HEK293 (cell line): ENCODE data around the gene ARPC1B.

Experiments used
- CTCF ChIP-seq: fragments of 450-650 bp; formaldehyde crosslinking; IDR thresholded peaks from 2 replicates; pipeline ENCODE4 v1.5.1; 2016; ENCODE audit warnings: missing biosample characterization, missing genetic modification characterization
- SALL2 ChIP-seq: fragments of 450-650 bp; formaldehyde crosslinking; IDR thresholded peaks from 2 replicates; pipeline ENCODE4 v1.5.0; 2017; ENCODE audit warnings: missing biosample characterization, mild to moderate bottlenecking, missing genetic modification characterization, borderline replicate concordance
- SP2 ChIP-seq: fragments of 450-650 bp; formaldehyde crosslinking; IDR thresholded peaks from 2 replicates; pipeline ENCODE4 v1.5.1; 2016; ENCODE audit warnings: missing biosample characterization, missing genetic modification characterization
- ZFP3 ChIP-seq: fragments of 450-650 bp; formaldehyde crosslinking; IDR thresholded peaks from 2 replicates; pipeline ENCODE4 v1.5.1; 2016; ENCODE audit warnings: low read depth, missing biosample characterization, missing genetic modification characterization
- ZNF140 ChIP-seq: fragments of 450-650 bp; formaldehyde crosslinking; IDR thresholded peaks from 2 replicates; pipeline ENCODE4 v1.5.1; 2016; ENCODE audit warnings: missing biosample characterization, missing genetic modification characterization
- ZNF362 ChIP-seq: fragments of 450-650 bp; formaldehyde crosslinking; IDR thresholded peaks from 2 replicates; pipeline ENCODE4 v1.5.1; 2016; ENCODE audit warnings: missing biosample characterization, missing genetic modification characterization
- ZNF394 ChIP-seq: fragments of 450-650 bp; formaldehyde crosslinking; IDR thresholded peaks from 2 replicates; pipeline ENCODE4 v1.5.1; 2016; ENCODE audit warnings: missing biosample characterization, missing genetic modification characterization, mild to moderate bottlenecking, moderate library complexity, borderline replicate concordance
- ZNF654 ChIP-seq: fragments of 450-650 bp; formaldehyde crosslinking; IDR thresholded peaks from 2 replicates; pipeline ENCODE4 v1.5.1; 2016; ENCODE audit warnings: low read depth, missing biosample characterization, missing genetic modification characterization
- ZNF76 ChIP-seq: fragments of 450-650 bp; formaldehyde crosslinking; IDR thresholded peaks from 2 replicates; pipeline ENCODE4; 2016; ENCODE audit warnings: low read depth, missing biosample characterization, missing genetic modification characterization, borderline replicate concordance
- ZSCAN18 ChIP-seq: fragments of 450-650 bp; formaldehyde crosslinking; IDR thresholded peaks from 2 replicates; pipeline ENCODE4 v1.5.1; 2016; ENCODE audit warnings: missing biosample characterization, missing genetic modification characterization
- TF ChIP-seq, protein P1 (sequence below): fragments of 450-650 bp; formaldehyde crosslinking; IDR thresholded peaks from 2 replicates; pipeline ENCODE4 v1.5.1; 2016; ENCODE audit warnings: missing biosample characterization, missing genetic modification characterization, borderline replicate concordance
- TF ChIP-seq, protein P2 (sequence below): fragments of 450-650 bp; formaldehyde crosslinking; IDR thresholded peaks from 2 replicates; pipeline ENCODE4 v1.5.1; 2016; ENCODE audit warnings: missing biosample characterization, missing genetic modification characterization

DNA sequence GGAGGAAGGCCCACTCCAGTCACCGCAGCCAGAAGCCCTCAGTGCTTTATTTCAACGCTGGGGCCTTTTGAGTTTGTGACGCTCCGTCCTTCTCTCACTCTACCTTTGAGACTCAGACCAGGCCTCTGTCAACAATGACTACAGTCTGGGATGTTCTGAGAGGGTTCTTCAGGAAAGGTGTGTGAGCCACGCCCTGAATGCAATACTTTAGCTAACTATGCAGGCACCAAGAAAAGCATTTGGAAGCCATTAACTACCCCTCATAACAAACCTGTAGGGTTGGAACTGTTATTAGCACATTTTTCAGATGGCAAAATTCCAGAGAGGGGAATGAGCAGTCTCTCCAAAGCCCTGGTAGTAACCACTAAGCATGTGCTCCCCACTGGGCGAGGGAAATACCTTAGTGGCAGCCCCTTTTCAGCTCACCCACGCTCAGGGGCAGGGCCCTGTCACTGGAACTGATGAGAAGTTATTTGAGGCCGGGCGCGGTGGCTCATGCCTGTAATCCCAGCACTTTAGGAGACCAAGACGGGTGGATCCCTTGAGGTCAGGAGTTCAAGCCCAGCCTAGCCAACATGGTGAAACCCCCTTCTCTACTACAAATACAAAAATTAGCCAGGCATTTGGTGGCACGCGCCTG lies 5.7 kb upstream of the ARPC1B start:
- TF ChIP-seq, protein P1, sequence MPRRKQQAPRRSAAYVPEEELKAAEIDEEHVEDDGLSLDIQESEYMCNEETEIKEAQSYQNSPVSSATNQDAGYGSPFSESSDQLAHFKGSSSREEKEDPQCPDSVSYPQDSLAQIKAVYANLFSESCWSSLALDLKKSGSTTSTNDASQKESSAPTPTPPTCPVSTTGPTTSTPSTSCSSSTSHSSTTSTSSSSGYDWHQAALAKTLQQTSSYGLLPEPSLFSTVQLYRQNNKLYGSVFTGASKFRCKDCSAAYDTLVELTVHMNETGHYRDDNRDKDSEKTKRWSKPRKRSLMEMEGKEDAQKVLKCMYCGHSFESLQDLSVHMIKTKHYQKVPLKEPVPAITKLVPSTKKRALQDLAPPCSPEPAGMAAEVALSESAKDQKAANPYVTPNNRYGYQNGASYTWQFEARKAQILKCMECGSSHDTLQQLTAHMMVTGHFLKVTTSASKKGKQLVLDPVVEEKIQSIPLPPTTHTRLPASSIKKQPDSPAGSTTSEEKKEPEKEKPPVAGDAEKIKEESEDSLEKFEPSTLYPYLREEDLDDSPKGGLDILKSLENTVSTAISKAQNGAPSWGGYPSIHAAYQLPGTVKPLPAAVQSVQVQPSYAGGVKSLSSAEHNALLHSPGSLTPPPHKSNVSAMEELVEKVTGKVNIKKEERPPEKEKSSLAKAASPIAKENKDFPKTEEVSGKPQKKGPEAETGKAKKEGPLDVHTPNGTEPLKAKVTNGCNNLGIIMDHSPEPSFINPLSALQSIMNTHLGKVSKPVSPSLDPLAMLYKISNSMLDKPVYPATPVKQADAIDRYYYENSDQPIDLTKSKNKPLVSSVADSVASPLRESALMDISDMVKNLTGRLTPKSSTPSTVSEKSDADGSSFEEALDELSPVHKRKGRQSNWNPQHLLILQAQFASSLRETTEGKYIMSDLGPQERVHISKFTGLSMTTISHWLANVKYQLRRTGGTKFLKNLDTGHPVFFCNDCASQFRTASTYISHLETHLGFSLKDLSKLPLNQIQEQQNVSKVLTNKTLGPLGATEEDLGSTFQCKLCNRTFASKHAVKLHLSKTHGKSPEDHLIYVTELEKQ (tag by site-specific recombination) = no peak
- TF ChIP-seq CTCF (tag by site-specific recombination) = no peak
- TF ChIP-seq ZSCAN18 = no peak
- no peak for TF ChIP-seq ZFP3 (tag by site-specific recombination)
- no peak for TF ChIP-seq ZNF362 (tag by site-specific recombination)
- TF ChIP-seq ZNF140 (tag by site-specific recombination) = no peak
- no peak for TF ChIP-seq SP2 (tag by site-specific recombination)
- no peak for TF ChIP-seq ZNF76
- no peak for TF ChIP-seq SALL2 (tag by site-specific recombination)
- no peak for TF ChIP-seq ZNF654
- no peak for TF ChIP-seq ZNF394 (tag by site-specific recombination)
- TF ChIP-seq, protein P2, sequence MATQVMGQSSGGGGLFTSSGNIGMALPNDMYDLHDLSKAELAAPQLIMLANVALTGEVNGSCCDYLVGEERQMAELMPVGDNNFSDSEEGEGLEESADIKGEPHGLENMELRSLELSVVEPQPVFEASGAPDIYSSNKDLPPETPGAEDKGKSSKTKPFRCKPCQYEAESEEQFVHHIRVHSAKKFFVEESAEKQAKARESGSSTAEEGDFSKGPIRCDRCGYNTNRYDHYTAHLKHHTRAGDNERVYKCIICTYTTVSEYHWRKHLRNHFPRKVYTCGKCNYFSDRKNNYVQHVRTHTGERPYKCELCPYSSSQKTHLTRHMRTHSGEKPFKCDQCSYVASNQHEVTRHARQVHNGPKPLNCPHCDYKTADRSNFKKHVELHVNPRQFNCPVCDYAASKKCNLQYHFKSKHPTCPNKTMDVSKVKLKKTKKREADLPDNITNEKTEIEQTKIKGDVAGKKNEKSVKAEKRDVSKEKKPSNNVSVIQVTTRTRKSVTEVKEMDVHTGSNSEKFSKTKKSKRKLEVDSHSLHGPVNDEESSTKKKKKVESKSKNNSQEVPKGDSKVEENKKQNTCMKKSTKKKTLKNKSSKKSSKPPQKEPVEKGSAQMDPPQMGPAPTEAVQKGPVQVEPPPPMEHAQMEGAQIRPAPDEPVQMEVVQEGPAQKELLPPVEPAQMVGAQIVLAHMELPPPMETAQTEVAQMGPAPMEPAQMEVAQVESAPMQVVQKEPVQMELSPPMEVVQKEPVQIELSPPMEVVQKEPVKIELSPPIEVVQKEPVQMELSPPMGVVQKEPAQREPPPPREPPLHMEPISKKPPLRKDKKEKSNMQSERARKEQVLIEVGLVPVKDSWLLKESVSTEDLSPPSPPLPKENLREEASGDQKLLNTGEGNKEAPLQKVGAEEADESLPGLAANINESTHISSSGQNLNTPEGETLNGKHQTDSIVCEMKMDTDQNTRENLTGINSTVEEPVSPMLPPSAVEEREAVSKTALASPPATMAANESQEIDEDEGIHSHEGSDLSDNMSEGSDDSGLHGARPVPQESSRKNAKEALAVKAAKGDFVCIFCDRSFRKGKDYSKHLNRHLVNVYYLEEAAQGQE (tag by site-specific recombination) = no peak
